MM.1S (cell line): ENCODE results near the gene NUTF2.

Experiments
- DNase-seq: peaks from one replicate; pipeline ENCODE4 v3.0.0-alpha.2; 2015
- H2AFZ ChIP-seq: fragments of 300-600 bp; sonication (generic); 2 replicates; pipeline ENCODE4 v1.6.0; 2016; ENCODE audit warnings: antibody characterized with exemption, low read length
- H3F3A ChIP-seq: fragments of 300-600 bp; sonication (generic); 2 replicates; pipeline ENCODE4 v1.6.1; 2016; ENCODE audit warnings: mild to moderate bottlenecking, antibody characterized with exemption, low read length, moderate library complexity, mixed read lengths; ENCODE audit not compliant: insufficient read depth
- H3K27ac ChIP-seq: fragments of 300-600 bp; sonication (generic); 2 replicates; pipeline ENCODE4 v1.5.1; 2016; ENCODE audit warnings: mild to moderate bottlenecking, low read length
- H3K27me3 ChIP-seq: fragments of 300-600 bp; sonication (generic); replicated peaks from 2 replicates; pipeline ENCODE4 v1.6.0; 2016; ENCODE audit warnings: low read length; ENCODE audit not compliant: insufficient read depth
- H3K36me3 ChIP-seq: fragments of 300-600 bp; sonication (generic); replicated peaks from 2 replicates; pipeline ENCODE4 v1.6.1; 2016; ENCODE audit warnings: mild to moderate bottlenecking, low read length, mixed read lengths; ENCODE audit not compliant: insufficient read depth
- H3K4me1 ChIP-seq: fragments of 300-600 bp; sonication (generic); 2 replicates; pipeline ENCODE4 v1.6.1; 2016; ENCODE audit warnings: low read length, mixed read lengths
- H3K4me2 ChIP-seq: fragments of 300-600 bp; sonication (generic); 2 replicates; pipeline ENCODE4 v1.6.0; 2016; ENCODE audit warnings: low read depth, low read length
- H3K4me3 ChIP-seq: fragments of 300-600 bp; sonication (generic); 2 replicates; pipeline ENCODE4 v1.5.1; 2016; ENCODE audit warnings: low read length, mixed read lengths
- H3K79me2 ChIP-seq: fragments of 300-600 bp; sonication (generic); 2 replicates; pipeline ENCODE4 v1.6.1; 2016; ENCODE audit warnings: mixed run types, low read length, mixed read lengths
- H3K9ac ChIP-seq: fragments of 300-600 bp; sonication (generic); 2 replicates; pipeline ENCODE4 v1.6.1; 2016; ENCODE audit warnings: low read length, mixed read lengths
- H3K9me2 ChIP-seq: fragments of 300-600 bp; sonication (generic); replicated peaks from 2 replicates; pipeline ENCODE4 v1.6.1; 2016; ENCODE audit warnings: mild to moderate bottlenecking, low read length, mixed read lengths; ENCODE audit not compliant: insufficient read depth
- H3K9me3 ChIP-seq: fragments of 300-600 bp; sonication (generic); replicated peaks from 2 replicates; pipeline ENCODE4 v1.6.1; 2016; ENCODE audit warnings: mild to moderate bottlenecking, low read length, mixed read lengths; ENCODE audit not compliant: insufficient read depth
- H4K20me1 ChIP-seq: fragments of 300-600 bp; sonication (generic); 2 replicates; pipeline ENCODE4 v1.6.1; 2016; ENCODE audit warnings: mild to moderate bottlenecking, low read length, moderate library complexity, mixed read lengths; ENCODE audit not compliant: insufficient read depth
- CTCF ChIP-seq: fragments of 300-600 bp; sonication (generic); IDR thresholded peaks from 2 replicates; pipeline ENCODE4 v1.5.1; 2016; ENCODE audit warnings: antibody characterized with exemption, low read length, mixed read lengths
- EZH2 ChIP-seq: fragments of 300-600 bp; sonication (generic); optimal IDR thresholded peaks from 2 replicates; pipeline ENCODE3; 2017; ENCODE audit warnings: low read depth, mild to moderate bottlenecking, antibody characterized with exemption, low read length, mixed read lengths
- EZH2phosphoT487 ChIP-seq: fragments of 300-600 bp; sonication (generic); IDR thresholded peaks from 2 replicates; pipeline ENCODE4 v1.6.1; 2018; ENCODE audit warnings: antibody characterized with exemption, low read length

Gene NUTF2

DNA sequence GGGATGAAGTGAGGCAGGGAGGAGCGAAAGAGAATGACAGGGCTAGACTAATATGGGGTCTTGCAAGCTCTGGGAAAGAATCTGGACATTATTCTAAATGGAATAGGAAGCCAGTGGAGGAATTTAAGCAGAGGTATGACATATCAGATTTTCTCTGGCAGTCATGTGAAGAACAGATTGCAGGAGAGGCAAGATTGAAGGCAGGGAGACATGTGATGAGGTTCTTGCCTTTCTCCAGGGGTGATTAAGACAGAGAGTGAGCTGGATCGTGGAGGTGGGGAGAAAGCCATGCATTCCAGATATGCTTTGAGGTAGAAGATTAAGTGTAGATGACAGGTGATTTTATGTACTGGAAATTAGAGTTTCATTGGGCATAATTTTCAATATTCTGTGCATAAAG is 8.9 kb upstream of the NUTF2 start:
- Histone ChIP-seq H3K27ac (no peak overlapping the region), H3K79me2 (peaks cover 13% of the 10 kb centered on the region), H3K4me1 (peaks cover 5% of the 10 kb centered on the region), H4K20me1 (no peaks in the 10 kb centered on the region), H3K9ac (no peak overlapping the region), H2AFZ (no peak overlapping the region), H3K4me3 (no peak overlapping the region), H3K4me2 (no peak overlapping the region), H3K9me2 (no peaks in the 10 kb centered on the region), H3F3A (peaks cover 5% of the 10 kb centered on the region), H3K36me3 (no peaks in the 10 kb centered on the region), H3K9me3 (no peaks in the 10 kb centered on the region), H3K27me3 (no peaks in the 10 kb centered on the region)
- no peak for DNase-seq
- TF ChIP-seq CTCF, result no peak
- no peak for TF ChIP-seq EZH2phosphoT487
- TF ChIP-seq EZH2, result no peak

GRCh38 chr16:67841198-67841815 is 5.4 kb upstream of the NUTF2 start:
- H3K9ac ChIP-seq, result peak overlapping the region; percentile 95; the same call in 1 of the 2 replicates
- no peaks in the 10 kb centered on the region for H3K9me2 ChIP-seq
- H3K4me1 ChIP-seq, result peaks cover 25% of the 10 kb centered on the region
- no peak overlapping the region for H3K27ac ChIP-seq
- no peaks in the 10 kb centered on the region for H3K9me3 ChIP-seq
- H3K79me2 ChIP-seq, result peaks cover 38% of the 10 kb centered on the region
- peak overlapping the region; percentile 99 for H2AFZ ChIP-seq
- TF ChIP-seq CTCF (no peak), EZH2phosphoT487 (no peak), EZH2 (no peak)
- H3K4me3 ChIP-seq, result peak overlapping the region; percentile 98
- no peaks in the 10 kb centered on the region for H3K27me3 ChIP-seq
- no peak for DNase-seq
- H4K20me1 ChIP-seq, result no peaks in the 10 kb centered on the region
- peak overlapping the region; percentile 84 for H3K4me2 ChIP-seq
- peaks cover 30% of the 10 kb centered on the region for H3F3A ChIP-seq
- no peaks in the 10 kb centered on the region for H3K36me3 ChIP-seq

DNA sequence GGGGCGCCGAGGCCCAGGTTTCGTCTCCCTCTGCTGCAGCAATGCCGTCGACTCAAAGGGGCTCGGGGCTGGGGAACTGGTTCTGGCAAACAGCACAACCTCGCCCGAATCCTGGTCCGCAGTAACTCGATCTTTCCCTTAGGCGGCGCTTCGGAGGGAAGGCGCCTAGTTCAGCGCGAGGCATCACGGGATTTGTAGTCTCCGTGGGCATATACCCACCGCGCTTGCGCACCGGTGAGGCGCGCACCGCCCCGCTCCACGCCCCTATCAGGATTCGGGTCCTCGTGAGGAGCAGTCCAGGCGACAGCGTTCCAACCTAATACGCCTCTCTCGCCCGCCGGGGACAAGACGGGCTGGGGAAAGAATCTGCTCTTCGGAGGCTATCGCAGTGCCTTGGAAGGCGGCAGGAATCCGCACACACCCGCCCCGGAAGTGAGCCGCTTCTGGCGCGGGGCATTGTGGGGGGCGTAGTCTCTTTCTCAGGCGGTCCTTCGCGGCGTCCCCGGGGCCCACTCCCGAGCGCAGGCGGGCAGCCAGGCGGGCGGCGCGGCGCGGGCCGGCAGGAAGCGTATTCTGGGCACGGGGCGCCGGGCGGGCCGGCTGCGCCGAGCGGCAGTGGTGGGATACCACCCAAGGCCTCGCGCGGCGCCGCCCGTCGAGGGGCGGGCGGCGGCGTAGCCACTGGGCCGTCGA is 4.8 kb upstream of the NUTF2 start, which contains the start of gene THAP11:
Gene THAP11 (plus strand): TSS at position 505 of the 693 bp plus-strand sequence. CDS start 235 bp downstream, outside the sequence.
- Histone ChIP-seq H3K9me3 (no peaks in the 10 kb centered on the region), H2AFZ (peak within 1 kb of the TSS; percentile 99), H4K20me1 (no peaks in the 10 kb centered on the region), H3K4me3 (peak within 1 kb of the TSS; percentile 98), H3F3A (peaks cover 33% of the 10 kb centered on the region), H3K4me2 (peak within 1 kb of the TSS; percentile 97), H3K27ac (peak within 1 kb of the TSS; percentile 93), H3K27me3 (no peaks in the 10 kb centered on the region), H3K36me3 (no peaks in the 10 kb centered on the region), H3K4me1 (peaks cover 25% of the 10 kb centered on the region), H3K9ac (peak within 1 kb of the TSS; percentile 95), H3K9me2 (no peaks in the 10 kb centered on the region), H3K79me2 (peaks cover 38% of the 10 kb centered on the region)
- TF ChIP-seq EZH2phosphoT487 (no peak), EZH2 (no peak), CTCF (peak; percentile 79)
- DNase-seq, result peak; percentile 96
